ENCODE results near the gene CSPG5.

The CSPG5 gene

GRCh38 chr3:47578691-47579632 is at the start of gene CSPG5:
TSS of gene CSPG5 (minus strand) at chr3:47578865. CDS start at chr3:47578693, 172 bp downstream.
- TF ChIP-seq GATA2 (IDR thresholded peaks at IDR 0.05; ENCODE audit: low read depth, low read length) (peak; percentile 76), GATA3 (IDR thresholded peaks at IDR 0.05; ENCODE audit: low read depth, low read length) (no peak)

DNA sequence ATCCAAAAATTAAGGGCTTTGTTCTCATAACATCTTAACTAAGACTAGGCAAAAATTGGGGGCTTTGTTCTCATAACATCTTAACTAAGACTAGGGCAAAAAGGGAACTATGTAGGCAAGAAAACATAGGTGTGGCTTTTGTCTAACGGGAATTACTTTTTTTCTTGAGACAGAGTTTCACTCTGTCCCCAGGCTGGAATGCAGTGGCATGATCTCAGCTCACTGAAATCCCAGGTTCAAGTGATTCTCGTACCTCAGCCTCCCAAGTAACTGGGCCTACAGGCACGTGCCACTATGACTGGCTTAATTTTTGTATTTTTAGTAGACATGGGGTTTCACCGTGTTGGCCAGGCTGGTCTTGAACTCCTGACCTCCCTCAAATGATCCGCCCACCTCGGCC is 49.8 kb upstream of the CSPG5 start:
- TF ChIP-seq GATA2 (IDR thresholded peaks at IDR 0.05; ENCODE audit: low read depth, low read length) (no peak), GATA3 (IDR thresholded peaks at IDR 0.05; ENCODE audit: low read depth, low read length) (no peak)

DNA sequence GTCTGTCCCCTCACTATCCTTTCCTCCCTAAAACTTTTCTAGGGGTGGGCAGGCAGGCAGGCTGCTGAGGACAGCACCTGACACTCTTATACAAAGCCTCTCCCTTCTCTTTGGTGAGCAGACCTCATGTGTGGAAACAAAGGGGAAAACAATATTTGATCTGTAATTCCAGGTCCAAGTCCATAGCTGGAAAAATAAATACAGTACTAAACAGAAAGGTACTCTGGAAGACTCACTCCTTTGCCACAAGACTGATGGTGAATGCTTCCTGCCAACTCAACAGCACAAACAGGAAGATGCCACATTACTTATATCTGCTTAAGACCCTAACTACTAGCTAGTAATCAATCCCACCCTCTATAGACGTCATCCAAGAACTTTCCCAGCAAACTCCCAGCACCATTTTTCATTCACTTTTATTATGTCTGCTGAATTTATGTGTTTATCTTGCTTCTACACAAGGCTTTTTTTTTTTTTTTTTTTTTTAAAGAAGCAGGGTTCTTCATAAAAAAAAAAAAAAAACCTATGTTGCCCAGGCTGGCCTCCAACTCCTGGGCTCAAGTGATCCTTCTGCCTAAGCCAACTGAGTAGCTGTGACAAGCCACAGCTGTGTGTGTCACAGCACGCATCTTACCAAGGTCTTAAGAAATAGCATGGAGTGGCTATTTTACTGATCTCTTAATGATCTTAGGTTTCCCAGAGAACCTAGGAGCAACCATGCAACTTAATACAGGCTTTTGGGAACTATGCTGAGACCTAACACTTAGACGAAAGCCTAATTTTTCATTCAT is 44.2 kb upstream of the CSPG5 start:
- TF ChIP-seq GATA2 (IDR thresholded peaks at IDR 0.05; ENCODE audit: low read depth, low read length) = no peak
- TF ChIP-seq GATA3 (IDR thresholded peaks at IDR 0.05; ENCODE audit: low read depth, low read length) = no peak

DNA sequence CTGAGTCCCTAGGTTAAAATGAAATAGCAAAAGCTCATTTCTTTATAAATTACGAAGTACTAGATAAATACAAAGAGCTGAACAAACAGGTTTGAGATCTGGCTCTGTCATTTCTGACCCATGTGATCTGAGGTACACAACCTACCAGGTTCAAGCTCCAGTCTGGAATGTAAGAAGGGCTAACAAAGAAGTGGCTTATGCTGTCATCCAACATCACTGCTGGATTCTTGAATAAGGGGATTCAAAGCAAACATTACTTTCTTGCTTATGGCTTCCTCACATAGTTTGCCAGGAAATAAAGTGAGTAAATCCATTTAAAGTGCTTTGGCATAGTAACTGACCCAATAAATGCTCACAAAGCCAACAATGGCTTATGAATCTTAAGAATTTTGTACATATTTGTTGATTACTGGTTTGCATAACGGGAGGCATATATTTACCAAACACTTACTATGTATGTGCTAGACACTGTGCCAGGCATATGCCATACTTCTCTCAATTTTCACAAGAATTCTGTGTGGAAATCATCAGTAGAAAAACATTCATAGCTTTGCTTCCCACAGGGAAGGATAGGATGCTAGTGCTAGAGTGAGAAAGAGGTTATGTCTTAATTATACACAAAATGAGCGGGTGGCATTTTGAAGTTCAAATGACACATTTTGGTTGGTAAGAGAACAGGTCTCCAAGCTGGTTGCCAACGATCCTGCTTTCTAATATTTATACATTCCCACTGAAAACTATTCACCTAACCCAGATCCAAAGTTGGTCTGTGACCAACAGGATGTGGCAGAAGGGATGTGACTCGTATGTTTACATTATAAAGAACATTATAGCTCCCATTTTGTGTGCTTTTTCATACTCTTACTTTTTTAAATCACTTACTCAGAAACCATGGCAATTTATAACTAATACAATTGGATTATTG is 38.7 kb upstream of the CSPG5 start:
- TF ChIP-seq GATA3 (IDR thresholded peaks at IDR 0.05; ENCODE audit: low read depth, low read length) (no peak), GATA2 (IDR thresholded peaks at IDR 0.05; ENCODE audit: low read depth, low read length) (no peak)

DNA sequence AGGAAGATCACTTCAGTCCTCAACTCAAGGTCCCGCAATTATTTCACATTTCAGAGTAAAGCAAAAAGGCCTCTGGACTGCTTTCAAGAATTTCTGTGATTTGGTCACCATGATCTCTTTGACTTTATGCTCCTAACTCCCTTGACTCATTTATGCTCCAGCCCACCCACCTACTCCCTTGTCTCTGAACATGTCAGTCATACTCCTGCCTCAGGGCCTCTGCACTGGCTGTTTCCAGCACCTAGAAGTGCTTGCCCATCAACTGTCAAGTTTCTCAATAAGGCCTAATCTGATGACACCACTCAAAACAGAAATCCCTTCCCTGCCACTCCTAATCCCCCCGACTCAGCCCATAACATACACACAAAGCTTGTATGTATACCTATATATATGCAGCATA is 36.1 kb upstream of the CSPG5 start:
- TF ChIP-seq GATA3 (IDR thresholded peaks at IDR 0.05; ENCODE audit: low read depth, low read length) (no peak), GATA2 (IDR thresholded peaks at IDR 0.05; ENCODE audit: low read depth, low read length) (no peak)

DNA sequence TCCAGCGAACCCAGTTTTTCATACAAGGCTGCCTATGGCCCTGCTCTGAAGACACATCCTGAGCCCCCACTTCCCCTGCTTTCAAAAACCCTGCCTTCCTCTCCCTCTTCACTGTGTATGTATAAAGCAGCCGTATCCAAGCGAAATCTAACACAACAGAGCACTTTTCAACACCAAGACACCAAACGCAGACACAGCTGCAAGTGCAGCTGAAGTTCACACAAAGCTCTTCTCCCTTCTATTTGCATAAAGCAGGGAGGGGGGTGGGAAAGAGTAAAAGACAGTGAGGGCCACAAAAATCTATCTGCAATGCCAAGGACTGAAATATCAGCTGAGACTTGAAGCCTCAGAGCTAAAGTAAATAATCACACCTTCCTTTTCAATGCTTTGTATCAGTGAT is 35.1 kb upstream of the CSPG5 start:
- TF ChIP-seq GATA2 (IDR thresholded peaks at IDR 0.05; ENCODE audit: low read depth, low read length) (no peak), GATA3 (IDR thresholded peaks at IDR 0.05; ENCODE audit: low read depth, low read length) (no peak)

DNA sequence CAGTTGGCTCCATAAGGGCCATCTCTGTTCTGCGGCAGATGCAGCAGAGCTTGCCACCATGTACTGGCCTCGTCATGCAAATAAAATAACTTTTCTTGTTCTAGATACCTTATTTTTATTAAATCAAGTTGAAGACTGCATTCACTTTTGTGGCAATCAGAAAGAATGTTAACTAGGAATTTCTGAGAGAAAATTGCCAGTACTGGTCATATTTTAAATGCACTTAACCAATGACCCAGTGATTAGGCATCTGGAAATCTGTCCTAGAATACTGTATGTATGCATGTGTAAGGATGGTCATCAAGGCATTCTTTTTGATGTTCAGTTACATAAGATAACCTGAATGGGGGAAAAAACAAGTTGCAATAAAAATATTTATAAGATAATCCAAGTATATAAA is 34.2 kb upstream of the CSPG5 start:
- TF ChIP-seq GATA3 (IDR thresholded peaks at IDR 0.05; ENCODE audit: low read depth, low read length) (no peak), GATA2 (IDR thresholded peaks at IDR 0.05; ENCODE audit: low read depth, low read length) (no peak)

GRCh38 chr3:47612178-47612577 is 33.5 kb upstream of the CSPG5 start:
- TF ChIP-seq GATA2 (IDR thresholded peaks at IDR 0.05; ENCODE audit: low read depth, low read length) = no peak
- TF ChIP-seq GATA3 (IDR thresholded peaks at IDR 0.05; ENCODE audit: low read depth, low read length) = no peak

DNA sequence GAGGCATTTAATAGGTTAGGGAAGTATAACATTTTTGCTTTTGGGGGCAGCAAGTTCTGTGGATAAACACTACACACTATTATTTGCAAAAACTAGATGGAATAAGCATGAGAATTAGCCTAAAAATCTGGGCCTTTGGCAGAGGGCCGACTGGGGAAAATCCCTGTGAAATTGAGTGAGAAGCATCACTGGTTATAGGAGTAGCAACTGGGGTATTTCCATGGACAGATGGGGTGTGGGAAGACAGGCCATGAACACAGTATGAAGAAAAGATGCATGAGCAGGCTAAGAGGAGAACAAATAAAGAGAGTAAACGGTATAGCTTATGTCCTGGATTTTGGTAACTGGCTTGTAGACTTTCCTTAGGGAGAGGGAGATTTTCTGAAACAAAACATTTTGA is 32.9 kb upstream of the CSPG5 start:
- TF ChIP-seq GATA3 (IDR thresholded peaks at IDR 0.05; ENCODE audit: low read depth, low read length) = no peak
- no peak for TF ChIP-seq GATA2 (IDR thresholded peaks at IDR 0.05; ENCODE audit: low read depth, low read length)

- TF ChIP-seq GATA3 (IDR thresholded peaks at IDR 0.05; ENCODE audit: low read depth, low read length) (no peak), GATA2 (IDR thresholded peaks at IDR 0.05; ENCODE audit: low read depth, low read length) (no peak)
Measured at GRCh38 chr3:47610583-47610982, 31.9 kb upstream of the CSPG5 start.

DNA sequence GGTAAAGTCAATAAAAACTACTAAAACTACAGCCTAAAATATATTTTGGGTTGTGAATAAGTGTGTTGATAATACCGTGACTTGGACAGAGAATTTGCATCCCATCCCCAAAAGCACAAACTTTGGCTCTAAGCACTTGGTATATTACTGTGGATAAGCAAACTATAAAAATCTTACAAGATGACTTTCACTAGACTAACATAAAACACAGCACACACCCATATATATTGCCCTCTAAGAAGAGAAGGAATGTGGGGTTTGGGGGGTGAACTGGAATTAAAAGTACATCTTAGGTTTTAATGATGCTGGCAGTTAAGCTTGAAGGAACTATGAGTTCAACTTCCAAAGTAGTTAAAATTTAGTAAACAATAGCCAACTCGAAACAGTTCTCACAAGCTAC is 28.7 kb upstream of the CSPG5 start:
- no peak for TF ChIP-seq GATA3 (IDR thresholded peaks at IDR 0.05; ENCODE audit: low read depth, low read length)
- no peak for TF ChIP-seq GATA2 (IDR thresholded peaks at IDR 0.05; ENCODE audit: low read depth, low read length)

DNA sequence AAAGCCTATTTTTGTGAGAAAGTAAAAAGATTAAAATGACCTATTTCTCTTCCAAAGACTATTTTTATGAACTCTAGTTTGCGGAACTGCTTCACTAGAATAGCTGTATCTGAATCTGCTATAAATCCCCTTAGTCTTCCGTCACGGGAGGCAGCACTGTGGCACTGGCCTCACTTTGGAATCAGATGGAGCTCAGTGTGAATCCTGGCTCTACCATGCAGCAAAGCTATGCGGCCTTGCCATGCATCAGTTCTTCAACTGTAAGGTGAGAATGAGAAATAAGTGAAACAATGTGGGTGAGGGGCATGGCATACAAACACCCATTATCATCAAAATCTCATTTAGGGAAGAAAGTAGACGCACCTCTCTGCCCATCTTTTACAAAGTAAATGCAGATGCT is 27.5 kb upstream of the CSPG5 start:
- TF ChIP-seq GATA3 (IDR thresholded peaks at IDR 0.05; ENCODE audit: low read depth, low read length) (no peak), GATA2 (IDR thresholded peaks at IDR 0.05; ENCODE audit: low read depth, low read length) (no peak)

GRCh38 chr3:47605652-47606051 is 27.0 kb upstream of the CSPG5 start:
- TF ChIP-seq GATA2 (IDR thresholded peaks at IDR 0.05; ENCODE audit: low read depth, low read length) (no peak), GATA3 (IDR thresholded peaks at IDR 0.05; ENCODE audit: low read depth, low read length) (no peak)

DNA sequence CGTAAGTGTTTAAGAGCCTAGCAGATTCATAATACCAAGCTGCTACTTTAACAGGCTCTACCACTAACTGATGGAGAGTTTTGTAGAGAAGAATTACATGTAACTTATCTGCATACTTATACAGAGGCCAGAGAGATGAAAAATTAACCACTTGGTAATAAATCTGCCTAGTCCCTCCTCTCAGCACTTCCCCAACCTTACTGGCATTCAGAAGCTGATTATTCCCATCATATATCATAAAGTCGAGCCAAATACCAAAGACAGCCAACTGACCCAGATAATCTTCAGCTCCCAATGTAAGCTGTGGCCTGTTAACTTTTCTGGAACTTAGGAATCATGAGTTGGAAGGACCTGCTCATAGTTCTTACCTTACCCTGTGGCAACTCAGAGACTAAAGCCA is 25.5 kb upstream of the CSPG5 start:
- no peak for TF ChIP-seq GATA2 (IDR thresholded peaks at IDR 0.05; ENCODE audit: low read depth, low read length)
- TF ChIP-seq GATA3 (IDR thresholded peaks at IDR 0.05; ENCODE audit: low read depth, low read length) = no peak

Data from SH-SY5Y (cell line).